Islet of Langerhans (tissue), 1 donor: ENCODE results near the gene AGTR1.
"Not testable (repeated sequence)": the region's sequence is repeated elsewhere in the genome, so short reads cannot be mapped to it uniquely, and the experiment has no call there.

ENCODE experiments used
- FAIRE-seq: peaks from one replicate; lab custom pipeline; 2011; peaks lifted over from hg19 to GRCh38; lab: Jason Lieb, UNC

The AGTR1 gene

GRCh38 chr3:148718982-148719862 lies 21.5 kb downstream of the AGTR1 start:
- FAIRE-seq = peak; percentile 88

DNA sequence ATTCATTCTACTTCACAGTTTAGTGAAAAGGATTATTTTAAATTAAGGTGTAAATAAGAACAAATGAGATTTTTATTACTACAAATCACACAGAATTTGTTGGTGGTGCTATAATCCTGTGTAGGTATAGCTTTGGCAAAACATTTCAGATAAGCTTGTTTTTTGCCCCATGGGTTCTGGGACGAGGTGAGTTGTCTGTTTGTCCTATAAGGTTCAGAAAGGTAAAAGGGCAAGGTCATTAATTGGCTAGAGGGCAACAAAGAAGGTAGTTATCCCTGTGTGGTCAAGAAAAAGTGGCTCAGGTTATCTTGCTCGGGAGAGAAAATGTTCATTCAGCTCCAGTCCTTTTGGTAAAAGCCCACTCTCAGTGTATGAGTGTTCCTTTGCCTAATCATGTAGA lies 23.2 kb downstream of the AGTR1 start:
- no peak for FAIRE-seq

GRCh38 chr3:148723631-148724030 lies 25.9 kb downstream of the AGTR1 start:
- FAIRE-seq = no peak

GRCh38 chr3:148727231-148727630 lies 29.5 kb downstream of the AGTR1 start:
- no peak for FAIRE-seq

GRCh38 chr3:148728753-148729152 lies 31.1 kb downstream of the AGTR1 start:
- FAIRE-seq = no peak

- FAIRE-seq = no peak
Observed at GRCh38 chr3:148729476-148730055, 31.9 kb downstream of the AGTR1 start.

GRCh38 chr3:148730676-148731075 lies 33.0 kb downstream of the AGTR1 start:
- FAIRE-seq = no peak

DNA sequence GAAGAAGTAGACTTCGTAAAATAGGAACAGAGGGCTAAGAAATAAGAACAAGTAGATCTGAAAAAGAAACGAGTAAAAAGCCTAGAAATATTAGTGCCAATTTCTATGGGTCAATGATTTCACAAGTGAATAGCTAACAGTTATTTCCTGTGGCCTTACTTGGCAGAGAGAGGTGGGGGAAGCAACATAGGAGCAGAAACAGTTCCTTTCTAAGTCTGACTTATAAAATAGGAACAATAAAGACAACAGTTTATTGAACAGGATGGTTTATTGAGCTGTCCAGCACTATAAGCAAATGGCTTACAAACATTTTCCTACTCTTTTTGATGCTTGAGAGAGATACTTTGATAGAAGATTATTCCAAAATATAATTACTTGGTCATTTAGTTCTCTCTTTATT lies 37.9 kb downstream of the AGTR1 start:
- FAIRE-seq = peak; percentile 24

- FAIRE-seq = no peak
Observed at GRCh38 chr3:148736086-148736485, 38.4 kb downstream of the AGTR1 start.

- FAIRE-seq = no peak
Observed at GRCh38 chr3:148737104-148737530, 39.4 kb downstream of the AGTR1 start.

GRCh38 chr3:148739720-148740119 lies 42.0 kb downstream of the AGTR1 start:
- FAIRE-seq = no peak

DNA sequence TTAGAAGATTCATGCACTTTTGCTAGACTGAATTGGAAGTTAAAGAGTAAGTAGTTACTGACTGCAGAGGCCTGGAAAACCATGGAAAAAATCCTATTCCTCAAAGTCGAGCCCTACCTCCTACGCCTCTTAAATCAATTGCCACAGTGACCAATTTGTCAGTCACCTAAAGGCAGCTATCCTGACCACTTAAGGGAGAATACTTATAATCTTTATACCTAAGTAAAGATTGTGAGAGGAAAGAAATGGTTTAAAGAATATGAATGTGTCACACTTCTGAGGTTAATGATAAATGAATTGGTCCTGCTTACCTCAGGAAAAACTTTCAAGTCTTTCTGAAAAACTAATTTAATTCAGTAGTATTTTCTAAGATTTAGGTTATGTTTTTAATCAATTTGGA lies 42.6 kb downstream of the AGTR1 start:
- FAIRE-seq = no peak

- FAIRE-seq = no peak
Observed at GRCh38 chr3:148741219-148741618, 43.5 kb downstream of the AGTR1 start.

GRCh38 chr3:148742118-148742517 lies 44.4 kb downstream of the AGTR1 start:
- FAIRE-seq = no peak

DNA sequence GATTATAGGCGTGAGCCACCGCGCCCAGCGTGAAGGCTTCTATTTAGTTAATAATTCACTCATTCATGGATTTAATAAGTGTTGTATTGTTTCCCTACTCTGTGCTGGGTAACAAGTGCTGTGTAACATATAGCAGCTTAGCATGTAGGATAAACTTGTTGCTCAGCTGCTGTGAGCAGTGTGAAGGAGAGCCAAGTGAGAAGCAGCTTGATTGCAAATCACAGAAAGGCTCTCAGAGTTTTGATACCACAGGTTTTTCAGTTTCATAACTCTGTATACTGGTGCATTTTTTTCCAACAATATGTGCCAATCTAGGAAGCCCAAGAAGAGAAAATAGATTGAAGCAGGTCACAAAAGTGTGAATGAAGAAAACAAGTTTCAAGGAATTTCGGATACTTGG lies 48.4 kb downstream of the AGTR1 start:
- no peak for FAIRE-seq

DNA sequence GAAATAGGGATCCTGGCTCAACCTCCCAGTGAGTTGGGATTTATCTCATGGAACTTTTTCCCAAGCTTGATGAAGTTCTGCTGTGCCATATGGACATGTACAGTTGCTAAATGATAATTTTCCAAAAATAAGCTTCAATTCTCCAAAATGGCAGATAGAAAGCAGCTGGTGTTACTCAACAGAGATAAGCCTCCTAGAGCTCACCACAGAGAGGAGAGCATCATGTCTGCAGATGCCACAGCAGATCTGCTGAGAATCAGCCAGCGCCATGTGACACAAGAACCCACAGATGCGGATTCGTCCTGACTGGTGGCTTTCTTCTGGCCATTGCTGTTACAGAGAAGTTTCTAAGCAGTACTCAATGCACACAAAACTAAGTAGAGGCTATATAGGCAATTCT lies 50.6 kb downstream of the AGTR1 start:
- no peak for FAIRE-seq

- no peak for FAIRE-seq
Observed at GRCh38 chr3:148750296-148750695, 52.6 kb downstream of the AGTR1 start.

DNA sequence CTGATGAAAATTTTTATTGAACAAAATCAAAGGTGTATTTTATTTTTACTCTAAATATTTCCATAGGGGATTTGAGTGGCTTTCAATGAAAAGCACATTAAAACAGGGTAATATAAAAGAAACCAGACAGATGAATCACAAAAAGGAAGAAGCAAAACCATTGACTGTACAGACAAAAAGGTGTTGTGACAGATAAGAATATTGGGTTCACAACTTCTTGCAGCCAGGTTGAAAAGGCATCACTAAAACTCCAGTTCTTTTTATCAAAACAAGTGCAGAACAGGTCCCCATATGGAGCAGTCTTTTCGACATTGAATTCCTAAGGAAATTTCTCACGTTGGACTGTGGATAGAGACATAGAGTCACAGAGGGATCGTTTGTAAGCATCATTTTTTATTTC lies 53.8 kb downstream of the AGTR1 start:
- no peak for FAIRE-seq

DNA sequence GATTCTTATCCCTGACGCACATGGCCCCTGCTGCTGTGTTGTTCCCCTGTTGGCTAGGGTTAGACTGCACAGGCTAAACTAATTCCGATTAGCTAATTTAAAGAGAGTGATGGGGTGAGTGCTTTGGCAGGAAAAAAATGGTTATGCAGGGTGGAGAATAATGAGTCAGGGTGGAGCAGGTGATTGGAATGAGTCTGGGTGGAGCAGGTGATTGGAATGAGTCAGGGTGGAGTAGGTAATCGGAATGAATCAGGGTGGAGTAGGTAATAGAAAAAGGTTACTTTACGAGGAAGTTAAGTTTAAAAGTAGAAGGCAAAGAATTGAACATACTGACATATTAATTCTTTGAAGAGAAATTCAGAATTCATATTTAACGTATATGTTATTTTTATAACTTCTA lies 55.7 kb downstream of the AGTR1 start:
- FAIRE-seq = not testable (repeated sequence)

GRCh38 chr3:148755570-148755969 lies 57.9 kb downstream of the AGTR1 start:
- no peak for FAIRE-seq

DNA sequence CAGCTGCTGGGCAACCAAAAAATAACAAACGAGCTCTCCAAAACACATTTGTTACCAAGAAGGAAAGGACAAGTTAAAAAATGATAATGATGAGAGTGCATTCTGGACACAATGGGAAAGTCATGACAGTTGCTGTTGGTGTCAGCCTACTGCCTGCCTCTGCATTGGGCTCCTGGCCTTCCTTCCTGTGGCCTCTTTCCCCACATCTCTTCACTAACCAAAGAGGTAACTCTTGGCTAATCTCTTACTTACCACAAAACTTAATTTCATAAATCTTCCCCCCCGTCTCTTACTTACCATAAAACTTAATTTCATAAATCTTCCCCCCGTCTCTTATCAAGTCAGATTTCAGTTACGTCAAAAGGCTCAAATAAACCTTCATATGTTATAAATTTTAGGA lies 58.6 kb downstream of the AGTR1 start:
- no peak for FAIRE-seq

DNA sequence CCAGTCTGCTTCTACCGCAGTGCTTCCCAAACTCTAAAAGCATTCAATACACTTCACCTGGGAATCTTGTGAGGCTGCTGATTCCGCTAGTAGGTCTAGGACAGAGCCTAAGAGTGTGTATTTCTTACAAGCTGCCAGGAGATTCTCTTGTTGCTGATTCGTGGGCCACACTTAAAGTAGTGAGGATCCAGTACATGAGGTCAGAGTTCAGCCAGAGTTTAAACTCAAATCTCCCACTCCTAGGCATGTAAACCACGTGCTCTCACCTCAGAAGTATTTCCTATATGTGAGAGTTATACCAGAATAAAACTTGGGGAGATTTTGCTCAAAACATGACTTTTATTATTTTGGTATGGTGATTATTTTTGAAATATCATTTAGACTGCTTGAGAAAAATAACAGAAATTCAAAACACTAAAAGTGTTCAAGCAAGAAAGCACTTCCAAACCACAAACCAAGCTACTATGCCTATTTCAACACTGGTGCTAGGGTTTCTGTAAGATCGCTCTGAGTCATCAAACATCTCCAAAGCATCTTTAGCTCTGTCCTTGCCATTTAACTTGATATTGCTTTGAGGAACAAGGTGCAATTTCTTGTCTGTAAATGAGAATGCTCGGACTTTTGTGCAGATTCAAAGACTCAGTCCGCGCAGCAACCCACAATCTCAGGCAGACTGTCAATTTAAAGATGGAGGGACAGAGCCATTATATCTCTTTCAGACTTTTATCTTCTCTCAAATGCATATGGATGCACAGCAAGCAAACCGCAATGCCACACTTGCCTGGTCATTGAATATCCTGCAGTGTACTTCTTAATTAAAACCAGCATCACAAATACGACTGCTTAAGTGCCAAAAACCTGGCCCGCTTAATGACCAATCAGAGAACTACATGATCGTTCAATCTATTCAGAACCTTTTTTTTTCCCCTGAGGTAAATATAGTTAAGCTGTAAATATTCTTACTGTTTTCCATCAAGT lies 59.8 kb downstream of the AGTR1 start:
- FAIRE-seq = no peak
